ENCODE data around the gene CHD1L.
A peak's percentile ranks its signal among the peaks of the same experiment; 100 is the strongest.

The CHD1L gene

DNA sequence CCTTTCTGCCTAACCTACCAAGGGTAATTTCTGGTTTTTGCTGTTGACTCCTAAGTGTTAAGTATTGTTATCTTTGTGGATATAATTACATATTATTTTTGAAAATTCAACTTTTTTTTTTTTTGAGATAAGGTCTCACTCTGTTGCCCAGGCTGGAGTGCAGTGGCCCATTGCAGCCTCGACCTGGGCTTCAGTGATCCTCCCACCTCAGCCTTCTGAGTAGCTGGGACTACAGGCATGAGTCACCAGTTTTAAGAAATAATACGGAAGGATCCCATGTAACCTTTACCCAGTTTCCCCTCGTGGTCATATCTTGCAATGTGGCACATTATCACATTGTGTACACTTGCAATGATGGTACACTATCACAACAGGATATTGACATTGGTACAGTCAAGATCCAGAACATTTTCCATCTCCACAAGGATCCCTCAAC is 3.1 kb downstream of the CHD1L start:
- Histone ChIP-seq H3K27ac (ENCODE audit: low read depth, low read length) (no peak overlapping the region), H3K36me3 (ENCODE audit: control insufficient read depth, insufficient read depth, low read length) (no peaks in the 10 kb centered on the region), H3K4me3 (ENCODE audit: low read depth, low read length) (no peak overlapping the region), H3K4me1 (ENCODE audit: control insufficient read depth, insufficient read depth, low read length) (peaks cover 46% of the 10 kb centered on the region), H3K27me3 (ENCODE audit: control insufficient read depth, insufficient read depth, low read length) (0 out of 2 replicates have a peak, but pooled peaks cover 6% of the 10 kb centered on the region), H3K9me3 (ENCODE audit: control insufficient read depth, insufficient read depth, low read length) (no peaks in the 10 kb centered on the region), H3K9ac (ENCODE audit: low read depth, low read length) (no peak overlapping the region)

DNA sequence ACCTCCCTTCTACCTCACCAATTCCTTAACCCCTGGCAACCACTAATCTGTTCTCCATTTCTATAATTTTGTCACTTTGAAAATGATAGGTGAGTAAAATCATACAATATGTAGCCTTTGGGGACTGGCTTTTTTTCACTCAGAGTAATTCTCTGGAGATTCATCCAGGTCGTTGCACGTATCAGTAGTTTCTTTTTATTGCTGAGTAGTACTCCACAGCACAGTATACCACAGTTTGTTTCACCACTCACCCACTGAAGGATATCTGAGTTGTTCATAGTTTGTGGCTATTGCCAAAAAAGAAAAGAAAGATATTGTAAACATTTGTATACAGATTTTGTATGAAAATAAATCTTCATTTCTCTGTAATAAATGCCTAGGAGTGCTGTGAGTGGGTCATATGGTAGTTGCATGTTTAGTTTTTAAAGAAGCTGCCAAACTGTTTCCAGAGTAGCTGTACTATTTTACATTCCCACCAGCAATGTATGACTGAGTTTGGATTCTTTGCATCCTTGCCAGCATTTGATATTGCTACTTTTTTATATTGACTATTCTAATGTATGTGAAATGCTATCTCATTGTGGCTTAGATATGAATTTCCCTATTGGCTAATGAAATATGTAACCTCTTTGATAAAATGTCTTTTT is 3.7 kb downstream of the CHD1L start:
- H3K27me3 ChIP-seq (ENCODE audit: control insufficient read depth, insufficient read depth, low read length) = 0 out of 2 replicates have a peak, but pooled peaks cover 6% of the 10 kb centered on the region
- H3K4me1 ChIP-seq (ENCODE audit: control insufficient read depth, insufficient read depth, low read length) = peaks cover 40% of the 10 kb centered on the region
- no peaks in the 10 kb centered on the region for H3K36me3 ChIP-seq (ENCODE audit: control insufficient read depth, insufficient read depth, low read length)
- H3K9ac ChIP-seq (ENCODE audit: low read depth, low read length) = no peak overlapping the region
- H3K27ac ChIP-seq (ENCODE audit: low read depth, low read length) = no peak overlapping the region
- no peak overlapping the region for H3K4me3 ChIP-seq (ENCODE audit: low read depth, low read length)
- no peaks in the 10 kb centered on the region for H3K9me3 ChIP-seq (ENCODE audit: control insufficient read depth, insufficient read depth, low read length)

DNA sequence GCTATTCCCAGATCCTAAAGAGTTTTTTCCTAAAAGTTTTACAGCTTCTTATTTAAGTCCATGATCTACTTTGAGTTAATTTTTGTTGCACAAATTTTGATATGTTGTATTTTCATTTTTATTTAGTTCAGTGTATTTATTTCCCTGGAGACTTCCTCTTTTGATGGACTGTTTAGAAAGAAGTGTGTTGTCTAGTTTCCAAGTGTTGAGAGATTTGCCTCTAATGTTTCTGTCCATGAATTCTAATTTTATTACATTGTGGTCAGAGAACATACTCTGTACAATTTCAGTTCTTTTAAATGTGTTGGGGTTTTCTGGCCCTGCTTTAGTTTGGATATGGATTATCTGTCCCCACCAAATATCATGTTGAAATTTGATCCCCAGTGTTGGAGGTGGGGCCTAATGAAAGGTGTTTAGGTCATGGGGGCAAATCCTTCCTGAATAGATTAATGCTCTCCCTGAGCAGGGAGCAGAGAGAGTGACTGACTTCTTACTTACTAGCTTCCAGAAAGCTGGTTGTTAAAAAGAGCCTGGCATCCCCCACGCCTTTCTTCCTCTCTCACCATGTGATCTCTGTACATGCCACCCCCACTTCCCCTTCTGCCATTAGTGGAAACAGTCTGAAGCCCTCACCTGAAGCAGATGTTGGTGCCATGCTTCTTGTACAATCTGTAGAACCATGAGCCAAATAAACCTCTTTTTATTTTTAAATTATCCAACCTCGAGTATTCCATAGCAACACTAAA is 4.6 kb downstream of the CHD1L start:
- Histone ChIP-seq H3K9me3 (ENCODE audit: control insufficient read depth, insufficient read depth, low read length) (no peaks in the 10 kb centered on the region), H3K27ac (ENCODE audit: low read depth, low read length) (peak overlapping the region; percentile 27), H3K4me3 (ENCODE audit: low read depth, low read length) (no peak overlapping the region), H3K9ac (ENCODE audit: low read depth, low read length) (no peak overlapping the region), H3K4me1 (ENCODE audit: control insufficient read depth, insufficient read depth, low read length) (peaks cover 33% of the 10 kb centered on the region), H3K36me3 (ENCODE audit: control insufficient read depth, insufficient read depth, low read length) (no peaks in the 10 kb centered on the region), H3K27me3 (ENCODE audit: control insufficient read depth, insufficient read depth, low read length) (0 out of 2 replicates have a peak, but pooled peaks cover 1% of the 10 kb centered on the region)

DNA sequence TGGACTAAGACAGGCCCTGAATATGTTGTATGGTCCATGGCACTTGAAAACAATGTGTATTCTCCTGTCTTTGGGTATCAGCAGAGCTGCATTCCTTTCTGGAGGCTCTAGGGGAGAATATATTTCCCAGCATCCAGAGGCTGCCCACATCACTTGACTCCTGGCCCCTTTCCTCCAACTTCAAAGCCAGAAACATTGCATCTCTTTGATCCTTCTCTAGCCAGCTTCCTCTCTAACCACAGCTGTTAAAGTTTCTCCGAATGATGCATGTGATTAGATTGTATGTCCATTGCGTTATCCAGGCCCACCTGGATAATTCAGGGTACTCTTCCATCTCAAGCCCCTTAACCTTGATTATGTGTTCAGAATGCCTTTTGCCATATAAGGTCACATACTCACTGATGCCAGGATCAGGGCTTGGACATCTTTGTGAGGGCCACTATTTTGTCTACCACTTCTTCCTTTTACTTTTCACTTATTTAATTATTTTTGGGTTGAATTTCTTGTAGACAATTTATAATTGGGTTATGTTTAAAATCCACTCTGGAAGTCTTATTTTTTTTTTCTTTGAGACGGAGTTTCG is 5.3 kb downstream of the CHD1L start:
- Histone ChIP-seq H3K27me3 (ENCODE audit: control insufficient read depth, insufficient read depth, low read length) (no peaks in the 10 kb centered on the region), H3K4me1 (ENCODE audit: control insufficient read depth, insufficient read depth, low read length) (peaks cover 30% of the 10 kb centered on the region), H3K9me3 (ENCODE audit: control insufficient read depth, insufficient read depth, low read length) (no peaks in the 10 kb centered on the region), H3K36me3 (ENCODE audit: control insufficient read depth, insufficient read depth, low read length) (peaks cover 4% of the 10 kb centered on the region), H3K9ac (ENCODE audit: low read depth, low read length) (no peak overlapping the region), H3K4me3 (ENCODE audit: low read depth, low read length) (no peak overlapping the region), H3K27ac (ENCODE audit: low read depth, low read length) (peak overlapping the region; percentile 27)

DNA sequence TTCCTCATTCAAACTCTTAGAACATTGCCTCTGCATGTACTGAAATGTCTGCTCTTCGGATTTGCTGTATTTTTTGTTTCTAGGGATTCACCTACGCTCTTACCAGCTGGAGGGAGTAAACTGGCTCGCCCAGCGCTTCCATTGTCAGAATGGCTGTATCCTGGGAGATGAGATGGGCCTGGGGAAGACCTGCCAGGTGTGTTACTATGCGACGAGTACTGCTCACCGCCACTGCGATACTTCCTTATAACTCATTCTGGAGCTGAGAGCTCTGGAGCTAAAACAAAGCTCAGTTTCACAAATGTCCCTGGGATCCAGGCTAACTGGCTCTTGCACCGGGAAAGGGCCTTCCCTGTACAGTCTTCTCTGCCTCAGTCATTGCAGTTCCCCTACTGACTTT is 10.1 kb downstream of the CHD1L start:
- Histone ChIP-seq H3K9ac (ENCODE audit: low read depth, low read length) (no peak overlapping the region), H3K4me3 (ENCODE audit: low read depth, low read length) (no peak overlapping the region), H3K27me3 (ENCODE audit: control insufficient read depth, insufficient read depth, low read length) (no peaks in the 10 kb centered on the region), H3K36me3 (ENCODE audit: control insufficient read depth, insufficient read depth, low read length) (peaks cover 18% of the 10 kb centered on the region), H3K4me1 (ENCODE audit: control insufficient read depth, insufficient read depth, low read length) (peaks cover 10% of the 10 kb centered on the region), H3K27ac (ENCODE audit: low read depth, low read length) (no peak overlapping the region), H3K9me3 (ENCODE audit: control insufficient read depth, insufficient read depth, low read length) (no peaks in the 10 kb centered on the region)

DNA sequence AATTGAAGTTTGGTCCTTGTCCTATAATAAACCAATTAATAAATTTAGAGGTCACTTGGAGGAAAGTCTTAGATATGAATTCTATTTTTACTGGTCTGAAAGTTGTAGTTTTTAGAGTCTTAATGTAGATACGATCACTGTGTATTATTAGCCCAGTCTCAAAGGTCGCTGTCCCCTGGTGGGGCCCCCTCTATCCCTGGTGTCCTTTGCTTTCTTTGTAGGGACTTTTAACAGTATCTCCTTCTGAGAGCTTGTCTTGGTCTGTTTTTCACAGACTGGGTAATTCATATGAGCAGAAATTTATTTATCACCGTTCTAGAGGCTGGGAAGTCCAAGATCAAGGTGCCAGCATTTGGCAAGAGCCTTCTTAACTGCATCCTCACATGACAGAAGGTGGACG is 18.5 kb downstream of the CHD1L start:
- no peaks in the 10 kb centered on the region for H3K9me3 ChIP-seq (ENCODE audit: control insufficient read depth, insufficient read depth, low read length)
- H3K27me3 ChIP-seq (ENCODE audit: control insufficient read depth, insufficient read depth, low read length) = no peaks in the 10 kb centered on the region
- H3K4me1 ChIP-seq (ENCODE audit: control insufficient read depth, insufficient read depth, low read length) = no peaks in the 10 kb centered on the region
- peaks cover 84% of the 10 kb centered on the region for H3K36me3 ChIP-seq (ENCODE audit: control insufficient read depth, insufficient read depth, low read length)
- no peak overlapping the region for H3K27ac ChIP-seq (ENCODE audit: low read depth, low read length)
- no peak overlapping the region for H3K4me3 ChIP-seq (ENCODE audit: low read depth, low read length)
- no peak overlapping the region for H3K9ac ChIP-seq (ENCODE audit: low read depth, low read length)

DNA sequence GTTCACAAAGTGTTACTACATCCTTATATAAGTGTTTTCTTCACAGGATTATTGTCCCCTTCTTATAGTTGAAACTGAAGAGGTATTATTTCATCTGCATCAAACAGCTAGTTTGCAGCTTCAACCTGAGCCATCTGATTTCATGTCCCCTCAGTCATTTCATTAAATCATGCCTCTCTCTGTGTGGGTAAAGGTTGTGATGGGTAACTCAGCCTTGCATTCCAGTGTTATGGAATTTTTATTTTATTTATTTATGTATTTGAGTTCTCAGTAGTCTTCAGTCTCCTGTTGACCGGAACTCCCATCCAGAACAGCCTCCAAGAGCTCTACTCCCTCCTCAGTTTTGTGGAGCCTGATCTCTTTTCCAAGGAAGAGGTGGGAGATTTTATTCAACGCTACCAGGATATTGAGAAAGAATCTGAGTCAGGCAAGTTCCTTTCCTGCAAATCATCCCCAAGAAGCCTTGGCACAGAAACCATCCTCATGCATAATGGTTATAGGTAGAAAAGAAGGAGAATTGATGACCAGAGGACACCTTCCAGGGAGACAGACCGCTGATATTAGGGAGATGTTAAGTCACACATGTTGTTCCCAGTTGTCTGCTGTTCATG is 21.8 kb downstream of the CHD1L start:
- Histone ChIP-seq H3K27me3 (ENCODE audit: control insufficient read depth, insufficient read depth, low read length) (no peaks in the 10 kb centered on the region), H3K27ac (ENCODE audit: low read depth, low read length) (no peak overlapping the region), H3K4me3 (ENCODE audit: low read depth, low read length) (no peak overlapping the region), H3K36me3 (ENCODE audit: control insufficient read depth, insufficient read depth, low read length) (peaks cover 96% of the 10 kb centered on the region), H3K9me3 (ENCODE audit: control insufficient read depth, insufficient read depth, low read length) (no peaks in the 10 kb centered on the region), H3K9ac (ENCODE audit: low read depth, low read length) (no peak overlapping the region), H3K4me1 (ENCODE audit: control insufficient read depth, insufficient read depth, low read length) (no peaks in the 10 kb centered on the region)

DNA sequence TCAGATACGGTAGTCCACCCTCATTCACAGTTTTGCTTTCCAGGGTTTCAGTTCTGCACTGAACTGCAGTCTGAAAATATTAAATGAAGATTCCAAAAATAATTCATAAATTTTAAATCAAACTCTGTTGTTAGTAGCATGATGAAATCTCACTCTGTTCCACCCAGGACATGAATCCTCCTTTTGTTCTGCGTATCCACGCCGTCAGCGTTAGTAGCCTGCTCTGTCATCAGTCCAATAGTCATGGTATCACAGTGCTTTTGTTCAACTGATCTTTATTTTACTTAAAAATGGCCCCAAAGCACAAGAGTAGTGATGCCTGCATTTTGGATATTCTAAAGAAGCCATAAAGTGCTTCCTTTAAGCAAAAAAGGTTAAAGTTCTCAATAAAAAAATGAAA is 23.9 kb downstream of the CHD1L start:
- Histone ChIP-seq H3K4me3 (ENCODE audit: low read depth, low read length) (no peak overlapping the region), H3K27ac (ENCODE audit: low read depth, low read length) (no peak overlapping the region), H3K4me1 (ENCODE audit: control insufficient read depth, insufficient read depth, low read length) (no peaks in the 10 kb centered on the region), H3K9ac (ENCODE audit: low read depth, low read length) (no peak overlapping the region), H3K9me3 (ENCODE audit: control insufficient read depth, insufficient read depth, low read length) (no peaks in the 10 kb centered on the region), H3K27me3 (ENCODE audit: control insufficient read depth, insufficient read depth, low read length) (no peaks in the 10 kb centered on the region), H3K36me3 (ENCODE audit: control insufficient read depth, insufficient read depth, low read length) (peaks cover 93% of the 10 kb centered on the region)

DNA sequence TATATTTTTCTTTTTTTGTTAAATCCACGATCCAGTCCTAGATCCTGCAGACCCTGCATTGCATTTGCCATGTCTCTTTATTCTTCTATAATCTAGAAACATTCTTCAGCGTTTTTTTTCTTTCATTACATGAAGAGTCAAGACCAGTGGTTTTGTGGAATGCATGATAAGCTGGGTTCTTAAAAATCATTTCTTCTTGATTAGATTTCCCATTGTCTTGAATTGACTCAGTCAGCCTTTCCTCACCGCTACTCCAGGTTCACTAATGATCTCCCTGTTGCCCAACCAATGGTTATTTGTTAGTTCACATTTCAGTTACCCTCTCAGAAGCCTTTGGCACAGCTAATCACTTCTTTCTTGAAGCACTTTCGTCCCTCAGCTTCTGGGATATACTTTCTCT is 25.2 kb downstream of the CHD1L start:
- H3K36me3 ChIP-seq (ENCODE audit: control insufficient read depth, insufficient read depth, low read length) = peaks cover 95% of the 10 kb centered on the region
- no peak overlapping the region for H3K9ac ChIP-seq (ENCODE audit: low read depth, low read length)
- H3K9me3 ChIP-seq (ENCODE audit: control insufficient read depth, insufficient read depth, low read length) = no peaks in the 10 kb centered on the region
- no peak overlapping the region for H3K27ac ChIP-seq (ENCODE audit: low read depth, low read length)
- H3K27me3 ChIP-seq (ENCODE audit: control insufficient read depth, insufficient read depth, low read length) = no peaks in the 10 kb centered on the region
- no peak overlapping the region for H3K4me3 ChIP-seq (ENCODE audit: low read depth, low read length)
- H3K4me1 ChIP-seq (ENCODE audit: control insufficient read depth, insufficient read depth, low read length) = no peaks in the 10 kb centered on the region

DNA sequence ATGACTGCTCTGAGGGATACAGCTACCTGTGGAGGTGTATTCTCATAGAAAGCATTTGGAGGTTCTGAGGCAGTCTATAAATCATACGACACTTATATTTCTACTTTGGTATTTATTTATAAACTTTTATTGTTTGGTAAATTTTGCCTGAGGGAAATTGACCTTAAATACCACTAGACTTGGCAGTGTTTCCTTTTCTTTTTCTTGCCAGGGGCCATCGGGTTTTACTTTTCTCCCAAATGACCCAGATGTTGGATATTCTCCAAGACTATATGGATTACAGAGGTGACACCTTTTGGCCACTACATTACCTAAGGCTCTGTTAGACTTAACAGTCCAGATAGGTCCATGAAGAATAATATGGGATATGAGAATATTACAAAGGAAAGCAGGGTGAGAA is 28.2 kb downstream of the CHD1L start:
- Histone ChIP-seq H3K4me1 (ENCODE audit: control insufficient read depth, insufficient read depth, low read length) (peaks cover 8% of the 10 kb centered on the region), H3K9me3 (ENCODE audit: control insufficient read depth, insufficient read depth, low read length) (no peaks in the 10 kb centered on the region), H3K9ac (ENCODE audit: low read depth, low read length) (no peak overlapping the region), H3K4me3 (ENCODE audit: low read depth, low read length) (no peak overlapping the region), H3K36me3 (ENCODE audit: control insufficient read depth, insufficient read depth, low read length) (peaks cover 94% of the 10 kb centered on the region), H3K27ac (ENCODE audit: low read depth, low read length) (no peak overlapping the region), H3K27me3 (ENCODE audit: control insufficient read depth, insufficient read depth, low read length) (no peaks in the 10 kb centered on the region)

DNA sequence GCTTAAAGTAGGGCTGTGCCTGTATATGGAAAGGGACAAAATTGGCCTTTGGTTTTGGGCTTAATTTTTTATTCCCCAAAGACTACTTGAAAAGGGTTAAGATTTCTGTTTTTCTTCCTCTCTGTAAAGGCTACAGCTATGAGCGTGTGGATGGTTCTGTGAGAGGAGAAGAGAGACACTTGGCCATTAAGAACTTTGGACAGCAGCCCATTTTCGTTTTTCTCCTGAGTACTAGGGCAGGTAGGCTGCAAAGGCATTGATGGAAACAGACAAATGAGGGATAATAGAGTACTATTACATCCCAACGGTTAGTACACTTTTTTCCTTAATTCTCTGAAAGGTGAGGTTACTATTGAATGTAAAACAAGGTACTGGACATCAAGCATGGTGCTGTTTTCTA is 29.6 kb downstream of the CHD1L start:
- Histone ChIP-seq H3K27me3 (ENCODE audit: control insufficient read depth, insufficient read depth, low read length) (no peaks in the 10 kb centered on the region), H3K9ac (ENCODE audit: low read depth, low read length) (no peak overlapping the region), H3K4me1 (ENCODE audit: control insufficient read depth, insufficient read depth, low read length) (peaks cover 8% of the 10 kb centered on the region), H3K9me3 (ENCODE audit: control insufficient read depth, insufficient read depth, low read length) (no peaks in the 10 kb centered on the region), H3K4me3 (ENCODE audit: low read depth, low read length) (no peak overlapping the region), H3K36me3 (ENCODE audit: control insufficient read depth, insufficient read depth, low read length) (peaks cover 94% of the 10 kb centered on the region), H3K27ac (ENCODE audit: low read depth, low read length) (no peak overlapping the region)
